Breast epithelium (tissue), 3 donors: ENCODE data around the gene PARM1.
"Not testable (repeated sequence)": the region's sequence is repeated elsewhere in the genome, so short reads cannot be mapped to it uniquely, and the experiment has no call there.

Experiments used
- CTCF ChIP-seq, 3 donors: fragments of 450-650 bp; IDR thresholded peaks; one replicate each; pipeline ENCODE4 v1.5.1; 2016 to 2017; ENCODE audit warnings: antibody characterized with exemption in 3 of 3, mild to moderate bottlenecking in 3 of 3, moderate library complexity in 3 of 3
- POLR2A ChIP-seq: fragments of 450-650 bp; IDR thresholded peaks from one replicate; pipeline ENCODE4 v1.6.1; 2016; ENCODE audit warnings: antibody characterized with exemption, mild to moderate bottlenecking, moderate library complexity
- POLR2AphosphoS5 ChIP-seq, 3 donors: sonication (generic); formaldehyde crosslinking; IDR thresholded peaks; one replicate each; pipeline ENCODE4 v1.6.1; 2017; ENCODE audit warnings: antibody characterized with exemption in 3 of 3

GRCh38 chr4:74994436-74994835, 61.5 kb downstream of the PARM1 start:
- TF ChIP-seq CTCF (IDR thresholded peaks at IDR 0.05); POLR2AphosphoS5 (IDR thresholded peaks at IDR 0.05); POLR2A: not testable (repeated sequence)
